H9 (cell line): ENCODE data around the gene LIMA1. TPM values are rescaled to one million over a fixed set of nuclear protein-coding genes. Genes with fewer than 3 reads are reported as not detected.
A peak's percentile ranks its signal among the peaks of the same experiment; 100 is the strongest.

ENCODE experiments used
- DNase-seq: peaks from one replicate; pipeline ENCODE4 v3.0.0-alpha.2; 2017
- H2AFZ ChIP-seq: one replicate; pipeline ENCODE4 v1.6.1; 2013; ENCODE audit warnings: mild to moderate bottlenecking, low read length, control low read depth, moderate library complexity
- H2AK5ac ChIP-seq: 2 replicates; pipeline ENCODE4 v1.6.1; 2013; ENCODE audit warnings: low read length, control low read depth, mixed read lengths; ENCODE audit not compliant: insufficient read length
- H2BK120ac ChIP-seq: one replicate; pipeline ENCODE4 v1.6.1; 2013; ENCODE audit warnings: low read depth, mild to moderate bottlenecking, low read length, control low read depth, inconsistent platforms; ENCODE audit not compliant: poor library complexity, severe bottlenecking
- H2BK12ac ChIP-seq: 2 replicates; pipeline ENCODE4 v1.6.1; 2013; ENCODE audit warnings: low read length, control low read depth, mixed read lengths, low read depth; ENCODE audit not compliant: insufficient read length
- H2BK15ac ChIP-seq: 2 replicates; pipeline ENCODE4 v1.6.1; 2013; ENCODE audit warnings: low read depth, low read length, control low read depth
- H2BK20ac ChIP-seq: one replicate; pipeline ENCODE4 v1.6.1; 2013; ENCODE audit warnings: low read depth, mild to moderate bottlenecking, low read length, control low read depth, inconsistent platforms; ENCODE audit not compliant: poor library complexity, severe bottlenecking
- H2BK5ac ChIP-seq: 2 replicates; pipeline ENCODE4 v1.6.1; 2013; ENCODE audit warnings: low read length, control low read depth, mixed read lengths; ENCODE audit not compliant: insufficient read length
- H3K14ac ChIP-seq: 2 replicates; pipeline ENCODE4 v1.6.1; 2013; ENCODE audit warnings: low read length, control low read depth; ENCODE audit not compliant: insufficient read depth
- H3K18ac ChIP-seq: 2 replicates; pipeline ENCODE4 v1.6.1; 2013; ENCODE audit warnings: low read depth, mild to moderate bottlenecking, mixed read lengths, low read length, control low read depth; ENCODE audit not compliant: insufficient read length
- H3K23ac ChIP-seq: 2 replicates; pipeline ENCODE4 v1.6.1; 2013; ENCODE audit warnings: low read length, control low read depth, mixed read lengths, low read depth; ENCODE audit not compliant: insufficient read length
- H3K23me2 ChIP-seq: 2 replicates; pipeline ENCODE4 v1.6.1; 2013; ENCODE audit warnings: low read depth, mild to moderate bottlenecking, mixed read lengths, low read length, control low read depth; ENCODE audit not compliant: insufficient read length, poor library complexity, severe bottlenecking
- H3K27ac ChIP-seq: 2 replicates; pipeline ENCODE4 v1.5.1; 2013; ENCODE audit warnings: low read length, control low read depth, mixed read lengths, low read depth; ENCODE audit not compliant: insufficient read length
- H3K27me3 ChIP-seq: 2 replicates; pipeline ENCODE4 v1.6.1; 2013; ENCODE audit warnings: low read length, control low read depth, inconsistent platforms; ENCODE audit not compliant: insufficient read depth
- H3K4ac ChIP-seq: 2 replicates; pipeline ENCODE4 v1.6.1; 2013; ENCODE audit warnings: low read depth, mild to moderate bottlenecking, control low read depth, inconsistent platforms, low read length, moderate library complexity
- H3K4me1 ChIP-seq: 2 replicates; pipeline ENCODE4 v1.6.1; 2013; ENCODE audit warnings: low read length, control low read depth, inconsistent platforms; ENCODE audit not compliant: insufficient read depth
- H3K4me2 ChIP-seq: 2 replicates; pipeline ENCODE4 v1.6.1; 2013; ENCODE audit warnings: low read length, control low read depth, mixed read lengths; ENCODE audit not compliant: insufficient read length, insufficient read depth
- H3K56ac ChIP-seq: 2 replicates; pipeline ENCODE4 v1.6.1; 2013; ENCODE audit warnings: low read depth, mild to moderate bottlenecking, mixed read lengths, low read length, control low read depth; ENCODE audit not compliant: insufficient read length
- H3K79me1 ChIP-seq: 2 replicates; pipeline ENCODE4 v1.6.1; 2013; ENCODE audit warnings: low read depth, mild to moderate bottlenecking, moderate library complexity, low read length, control low read depth, inconsistent platforms; ENCODE audit not compliant: insufficient read depth, poor library complexity, severe bottlenecking
- H3K79me2 ChIP-seq: 2 replicates; pipeline ENCODE4 v1.6.1; 2013; ENCODE audit warnings: low read length, control low read depth, inconsistent platforms; ENCODE audit not compliant: insufficient read depth
- H3K9ac ChIP-seq: 2 replicates; pipeline ENCODE4 v1.6.1; 2013; ENCODE audit warnings: low read length, control low read depth, mixed read lengths; ENCODE audit not compliant: insufficient read length; ENCODE audit errors: extremely low read depth
- H3K9me3 ChIP-seq: one replicate; pipeline ENCODE4 v1.6.1; 2013; ENCODE audit warnings: low read depth, low read length, inconsistent platforms; ENCODE audit not compliant: control insufficient read depth
- H3T11ph ChIP-seq: one replicate; pipeline ENCODE4 v1.6.1; 2013; ENCODE audit warnings: mild to moderate bottlenecking, low read length, control low read depth, inconsistent platforms
- H4K20me1 ChIP-seq: one replicate; pipeline ENCODE4 v1.6.1; 2013; ENCODE audit not compliant: control insufficient read depth, insufficient read length, insufficient read depth
- H4K5ac ChIP-seq: 2 replicates; pipeline ENCODE4 v1.6.1; 2013; ENCODE audit warnings: low read depth, mild to moderate bottlenecking, mixed read lengths, low read length, control low read depth; ENCODE audit not compliant: insufficient read length
- H4K8ac ChIP-seq: replicated peaks from 2 replicates; pipeline ENCODE4 v1.6.1; 2013; ENCODE audit warnings: low read length, control low read depth, mixed read lengths, low read depth; ENCODE audit not compliant: insufficient read length
- H4K91ac ChIP-seq: 2 replicates; pipeline ENCODE4 v1.6.1; 2013; ENCODE audit warnings: low read depth, mild to moderate bottlenecking, moderate library complexity, mixed read lengths, low read length, control low read depth; ENCODE audit not compliant: insufficient read length
- H3K27ac Mint-ChIP-seq, 3 experiments: 2 replicates in 2 of 3; 3 replicates in 1 of 3; pipeline ENCODE4 v1.8.0; 2020 to 2021; ENCODE audit warnings: mixed read lengths in 3 of 3, mild to moderate bottlenecking in 1 of 3, moderate library complexity in 1 of 3
- H3K27me3 Mint-ChIP-seq: 2 replicates; pipeline ENCODE4 v1.8.0; 2021; ENCODE audit warnings: low read depth, mild to moderate bottlenecking, moderate library complexity, mixed read lengths
- H3K36me3 Mint-ChIP-seq, 3 experiments: 2 replicates in 2 of 3; 3 replicates in 1 of 3; pipeline ENCODE4 v1.8.0; 2020 to 2021; ENCODE audit warnings: low read depth in 3 of 3, mixed read lengths in 3 of 3; ENCODE audit not compliant: insufficient read depth in 1 of 3
- H3K4me1 Mint-ChIP-seq, 2 experiments: 2 replicates each; pipeline ENCODE4 v1.8.0; 2020; ENCODE audit warnings: mixed read lengths in 2 of 2
- H3K4me3 Mint-ChIP-seq, 2 experiments: 2 replicates in 1 of 2; 3 replicates in 1 of 2; pipeline ENCODE4 v1.8.0; 2020 to 2021; ENCODE audit warnings: mild to moderate bottlenecking in 2 of 2, mixed read lengths in 2 of 2, moderate library complexity in 1 of 2
- H3K9me3 Mint-ChIP-seq, 2 experiments: 2 replicates in 1 of 2; 3 replicates in 1 of 2; pipeline ENCODE4 v1.8.0; 2020; ENCODE audit warnings: mild to moderate bottlenecking in 2 of 2, mixed read lengths in 2 of 2, moderate library complexity in 1 of 2
- CTCF ChIP-seq: fragments of 200-600 bp; sonication (generic); conservative IDR thresholded peaks from 3 replicates; pipeline ENCODE4 v1.8.0; 2021; ENCODE audit warnings: antibody characterized with exemption, mild to moderate bottlenecking
- WGBS: extraction: QIAGEN DNeasy Blood & Tissue Kit; methylation state at CpG from one replicate; pipeline ENCODE4 v1.1.7; 2013; ENCODE audit warnings: missing lambda C conversion rate, low lambda C conversion rate, mixed read lengths; ENCODE audit not compliant: insufficient read length; ENCODE audit errors: extremely low coverage; 5-methylcytosine and 5-hydroxymethylcytosine counted together
- total RNA-seq: library from RNA; stranded (reverse); gene quantifications from 2 replicates; pipeline ENCODE4 v1.2.1, GENCODE V29; 2021

LIMA1 gene
- total RNA-seq, 1 experiment from 2014 or later = 40.8 TPM

GRCh38 chr12:50241178-50241577 lies 42.1 kb downstream of the LIMA1 start:
- H2AK5ac ChIP-seq = no peak overlapping the region
- H3K4me2 ChIP-seq = no peak overlapping the region
- Mint-ChIP-seq H3K4me1 (peaks cover 8 to 15% of the 10 kb centered on the region in 2 experiments), H3K27me3 (no peaks in the 10 kb centered on the region; the same call in 1 of the 2 replicates), H3K27ac (peak overlapping the region in 1 of 3 experiments; percentile 13; a peak in 1 of 7 replicates), H3K36me3 (no peaks in the 10 kb centered on the region; a peak in 1 of 7 replicates), H3K9me3 (no peaks in the 10 kb centered on the region), H3K4me3 (no peak overlapping the region)
- H2BK120ac ChIP-seq = no peak overlapping the region
- no peak overlapping the region for H2BK12ac ChIP-seq
- no peak overlapping the region for H3T11ph ChIP-seq
- no peaks in the 10 kb centered on the region for H3K79me1 ChIP-seq
- no peak overlapping the region for H2AFZ ChIP-seq
- H4K5ac ChIP-seq = no peak overlapping the region
- H3K27ac ChIP-seq = no peak overlapping the region
- no peaks in the 10 kb centered on the region for H4K20me1 ChIP-seq
- no peak for TF ChIP-seq CTCF
- no peak overlapping the region for H3K23ac ChIP-seq
- H3K18ac ChIP-seq = no peak overlapping the region
- H3K56ac ChIP-seq = no peak overlapping the region
- no peaks in the 10 kb centered on the region for H3K23me2 ChIP-seq
- no peak overlapping the region for H2BK15ac ChIP-seq
- no peak overlapping the region for H4K8ac ChIP-seq
- no peak overlapping the region for H2BK20ac ChIP-seq
- no peak for DNase-seq
- no peak overlapping the region for H4K91ac ChIP-seq
- no peaks in the 10 kb centered on the region for H3K9me3 ChIP-seq
- no peak overlapping the region for H3K14ac ChIP-seq
- no CpG with 5 or more reads among the region's 1 CpG for WGBS
- no peak overlapping the region for H3K9ac ChIP-seq
- no peak overlapping the region for H2BK5ac ChIP-seq
- H3K27me3 ChIP-seq = no peaks in the 10 kb centered on the region
- H3K79me2 ChIP-seq = no peaks in the 10 kb centered on the region
- H3K4me1 ChIP-seq = no peaks in the 10 kb centered on the region; the same call in 1 of the 2 replicates
- no peak overlapping the region for H3K4ac ChIP-seq
